Fibroblast of lung (primary cell): ENCODE results near the gene TRIM46. TPM values are rescaled to one million over a fixed set of nuclear protein-coding genes. Genes with fewer than 3 reads are reported as not detected.

Source experiments
- DNase-seq, 2 donors: peaks; one replicate each; pipeline versions ENCODE4 v3.0.0 to v3.0.0-alpha.2; 2010; ENCODE audit warnings: low read depth in 2 of 2
- H2AFZ ChIP-seq: 2 replicates; pipeline ENCODE4 v1.5.1; 2012; ENCODE audit warnings: low read length, control low read depth, inconsistent platforms
- H3K27ac ChIP-seq: 2 replicates; pipeline ENCODE4 v1.5.1; 2011; ENCODE audit warnings: low read length, control low read depth; ENCODE audit not compliant: insufficient read depth
- H3K27me3 ChIP-seq: 2 replicates; pipeline ENCODE4 v1.5.1; 2011; ENCODE audit warnings: mild to moderate bottlenecking, low read length; ENCODE audit not compliant: control insufficient read depth, insufficient read depth
- H3K36me3 ChIP-seq: 2 replicates; pipeline ENCODE4 v1.5.1; 2011; ENCODE audit warnings: low read length; ENCODE audit not compliant: control insufficient read depth, insufficient read depth
- H3K4me1 ChIP-seq: 2 replicates; pipeline ENCODE4 v1.5.1; 2011; ENCODE audit warnings: low read length; ENCODE audit not compliant: control insufficient read depth, insufficient read depth; ENCODE audit errors: extremely low read depth
- H3K4me2 ChIP-seq: 2 replicates; pipeline ENCODE4 v1.5.1; 2011; ENCODE audit warnings: low read length, control low read depth; ENCODE audit not compliant: insufficient read depth; ENCODE audit errors: extremely low read depth
- H3K4me3 ChIP-seq, 4 experiments: fragments of 200-600 bp in 1 of 4; sonication (generic) in 1 of 4; replicated peaks in 1 of 4; 2 replicates each; pipeline ENCODE4 v1.5.1; 2011 to 2016; ENCODE audit warnings: low read length in 4 of 4, low read depth in 3 of 4, mild to moderate bottlenecking in 3 of 4, control low read depth in 2 of 4, inconsistent platforms in 1 of 4, mixed read lengths in 1 of 4; ENCODE audit not compliant: insufficient read depth in 1 of 4; ENCODE audit errors: control extremely low read depth in 1 of 4
- H3K79me2 ChIP-seq: 2 replicates; pipeline ENCODE4 v1.5.1; 2012; ENCODE audit warnings: mild to moderate bottlenecking, low read length, inconsistent platforms; ENCODE audit not compliant: control insufficient read depth, insufficient read depth
- H3K9ac ChIP-seq: 2 replicates; pipeline ENCODE4 v1.5.1; 2011; ENCODE audit warnings: mild to moderate bottlenecking, low read length, control low read depth; ENCODE audit not compliant: insufficient read depth
- H3K9me3 ChIP-seq: 2 replicates; pipeline ENCODE4 v1.5.1; 2012; ENCODE audit warnings: low read depth, low read length; ENCODE audit not compliant: control insufficient read depth, insufficient read depth
- H4K20me1 ChIP-seq: 2 replicates; pipeline ENCODE4 v1.5.1; 2011; ENCODE audit warnings: low read length; ENCODE audit not compliant: control insufficient read depth, insufficient read depth; ENCODE audit errors: extremely low read depth
- CTCF ChIP-seq, 2 donors: IDR thresholded peaks in 1 of 2; conservative IDR thresholded peaks in 1 of 2; 1 replicate in 1 of 2; 2 replicates in 1 of 2; pipeline ENCODE4 v1.5.1; 2011 to 2012; ENCODE audit warnings: low read length in 2 of 2, control low read depth in 1 of 2, inconsistent platforms in 1 of 2, low read depth in 1 of 2, mild to moderate bottlenecking in 1 of 2
- EZH2 ChIP-seq: IDR thresholded peaks from 2 replicates; pipeline ENCODE4 v1.5.1; 2012; ENCODE audit warnings: low read length, control low read depth, mild to moderate bottlenecking; ENCODE audit errors: missing control alignments
- polyA plus RNA-seq, 2 donors: library from polyadenylated mRNA; depleted of rRNA in 1 of 2; stranded (reverse) in 1 of 2; unstranded in 1 of 2; fragments of >200 nt; gene quantifications; 2 replicates each; pipeline ENCODE4 v1.2.1, GENCODE V29; 2011 to 2012; ENCODE audit warnings: missing spikeins in 1 of 2
- total RNA-seq: library from RNA; depleted of rRNA; stranded (reverse); fragments of >200 nt; gene quantifications from 2 replicates; pipeline ENCODE4 v1.2.1, GENCODE V29; 2014

TRIM46 gene
- total and polyA plus RNA-seq, 2 donors (not counting 1 experiment from before 2014, with no cell fraction given): 1.9 to 4.0 TPM

GRCh38 chr1:155206891-155207805, 33.5 kb downstream of the TRIM46 start:
- H3K4me2 ChIP-seq: peak overlapping the region; percentile 84
- H3K4me1 ChIP-seq: peaks cover 15% of the 10 kb centered on the region
- no peaks in the 10 kb centered on the region for H3K79me2 ChIP-seq
- peak overlapping the region; percentile 100 for H3K9ac ChIP-seq
- peak overlapping the region; percentile 100 for H3K27ac ChIP-seq
- H2AFZ ChIP-seq: no peak overlapping the region
- H3K9me3 ChIP-seq: no peaks in the 10 kb centered on the region
- H3K27me3 ChIP-seq: no peaks in the 10 kb centered on the region
- peak; percentile 72 to 77 for DNase-seq
- peak overlapping the region; percentile 52 to 100 (median 82) for H3K4me3 ChIP-seq
- peaks cover 3% of the 10 kb centered on the region for H3K36me3 ChIP-seq
- TF ChIP-seq CTCF (conservative IDR thresholded peaks at IDR 0.05 in 1 of 2, IDR thresholded peaks at IDR 0.05 in 1 of 2; ENCODE audit: low read depth in 1 of 2, low read length in 2 of 2) (peak; percentile 88 to 90), EZH2 (no peak)
- no peaks in the 10 kb centered on the region for H4K20me1 ChIP-seq

GRCh38 chr1:155207806-155208540, 34.3 kb downstream of the TRIM46 start, which contains the start of gene THBS3:
TSS of gene THBS3 (minus strand) at chr1:155207897. CDS start at chr1:155207876, 21 bp downstream.
- no peak for TF ChIP-seq CTCF (conservative IDR thresholded peaks at IDR 0.05 in 1 of 2, IDR thresholded peaks at IDR 0.05 in 1 of 2; ENCODE audit: low read depth in 1 of 2, low read length in 2 of 2)
- TF ChIP-seq EZH2: no peak
- H3K27ac ChIP-seq: peak within 1 kb of the TSS; percentile 100
- H4K20me1 ChIP-seq: no peaks in the 10 kb centered on the region
- H3K9ac ChIP-seq: peak within 1 kb of the TSS; percentile 100
- no peaks in the 10 kb centered on the region for H3K9me3 ChIP-seq
- peak within 1 kb of the TSS; percentile 75 to 100 (median 90) for H3K4me3 ChIP-seq
- H3K27me3 ChIP-seq: no peaks in the 10 kb centered on the region
- peaks cover 15% of the 10 kb centered on the region for H3K4me1 ChIP-seq
- no peaks in the 10 kb centered on the region for H3K36me3 ChIP-seq
- peak; percentile 28 to 57 for DNase-seq
- H3K4me2 ChIP-seq: peak within 1 kb of the TSS; percentile 99
- no peak within 1 kb of the TSS for H2AFZ ChIP-seq
- no peaks in the 10 kb centered on the region for H3K79me2 ChIP-seq
